ENCODE results near the gene TMEM51. TPM values are rescaled to one million over a fixed set of nuclear protein-coding genes. Genes with fewer than 3 reads are reported as not detected.
A peak's percentile ranks its signal among the peaks of the same experiment; 100 is the strongest.

TMEM51 gene
- total and polyA plus RNA-seq, 2 of the 13 experiments (the other 11 are each of a cell fraction or from before 2014, with no cell fraction given), result 12.2 to 22.3 TPM

- Histone ChIP-seq H3K4me3 (replicated peaks in 1 of 3; ENCODE audit: insufficient read depth in 1 of 3, low read depth in 2 of 3, low read length in 3 of 3) (no peak overlapping the region), H3K4me1 (ENCODE audit: insufficient read depth, low read length) (peaks cover 14% of the 10 kb centered on the region), H3K36me3 (replicated peaks in 1 of 2; ENCODE audit: control insufficient read depth in 1 of 2, insufficient read depth in 2 of 2, low read length in 2 of 2) (no peaks in the 10 kb centered on the region), H3K9ac (ENCODE audit: insufficient read depth, low read depth, low read length) (no peak overlapping the region), H3K27me3 (ENCODE audit: control insufficient read depth in 1 of 2, insufficient read depth in 2 of 2, low read length in 2 of 2) (peaks cover 0 to 7% of the 10 kb centered on the region in 2 experiments; a peak in 1 of 5 replicates), H3K27ac (ENCODE audit: extremely low read length, insufficient read depth, low read length) (no peak overlapping the region), H4K20me1 (ENCODE audit: insufficient read depth, low read length) (no peaks in the 10 kb centered on the region), H3K79me2 (ENCODE audit: insufficient read depth, low read length) (no peaks in the 10 kb centered on the region), H3K4me2 (ENCODE audit: low read depth, low read length) (no peak overlapping the region), H2AFZ (ENCODE audit: low read length) (no peak overlapping the region), H3K9me3 (ENCODE audit: low read length) (no peaks in the 10 kb centered on the region)
- ChIA-PET POLR2A (no interaction called here), CTCF (ENCODE audit: low intra/inter-chr PET ratio, low total read pairs) (no interaction called here)
- intact Hi-C loops (cut with micrococcal nuclease; ENCODE audit: unreplicated experiment), result no loop called here
- FAIRE-seq (no peak), DNase-seq (ENCODE audit: low spot score) (no peak), ATAC-seq (no peak)
- TF ChIP-seq ATF7 (IDR thresholded peaks at IDR 0.05) (peak; percentile 99), ATF7 (CRISPR knock-in tag; IDR thresholded peaks at IDR 0.05) (no peak), CREB1 (IDR thresholded peaks at IDR 0.05) (peak; percentile 94), CREB1 (CRISPR knock-in tag; IDR thresholded peaks at IDR 0.05) (no peak), MNT (IDR thresholded peaks at IDR 0.05) (no peak)
- no TSS peak for BruUV-seq (replicated peaks)
- WGBS (ENCODE audit: low lambda C conversion rate), result 41% methylated on average over 7 of the region's 7 CpGs
- in situ Hi-C loops (cut with HindIII; ENCODE audit: extremely low pct_ligation_motif_present, low pct_unique_long_range_greater_than_20kb), result no loop called here
These were observed 46.9 kb upstream of the TMEM51 start for GRCh38 chr1:15106608-15107007.

GRCh38 chr1:15107058-15107687 lies 46.4 kb upstream of the TMEM51 start:
- no peak overlapping the region for H3K4me3 ChIP-seq (replicated peaks in 1 of 3; ENCODE audit: insufficient read depth in 1 of 3, low read depth in 2 of 3, low read length in 3 of 3)
- ChIA-PET POLR2A (no interaction called here), CTCF (ENCODE audit: low intra/inter-chr PET ratio, low total read pairs) (no interaction called here)
- ATAC-seq, result no peak
- peaks cover 0 to 7% of the 10 kb centered on the region in 2 experiments; a peak in 1 of 5 replicates for H3K27me3 ChIP-seq (ENCODE audit: control insufficient read depth in 1 of 2, insufficient read depth in 2 of 2, low read length in 2 of 2)
- H3K4me2 ChIP-seq (ENCODE audit: low read depth, low read length), result no peak overlapping the region
- H4K20me1 ChIP-seq (ENCODE audit: insufficient read depth, low read length), result no peaks in the 10 kb centered on the region
- peaks cover 18% of the 10 kb centered on the region for H3K4me1 ChIP-seq (ENCODE audit: insufficient read depth, low read length)
- intact Hi-C loops (cut with micrococcal nuclease; ENCODE audit: unreplicated experiment) (no loop called here), in situ Hi-C loops (cut with HindIII; ENCODE audit: extremely low pct_ligation_motif_present, low pct_unique_long_range_greater_than_20kb) (no loop called here)
- no peaks in the 10 kb centered on the region for H3K36me3 ChIP-seq (replicated peaks in 1 of 2; ENCODE audit: control insufficient read depth in 1 of 2, insufficient read depth in 2 of 2, low read length in 2 of 2)
- BruUV-seq (replicated peaks), result no TSS peak
- TF ChIP-seq ZNF768 (CRISPR knock-in tag; IDR thresholded peaks at IDR 0.05), result peak; percentile 69; the same call in 1 of the 2 replicates
- TF ChIP-seq PRDM15 (CRISPR knock-in tag; IDR thresholded peaks at IDR 0.05), result peak; percentile 89
- no peak for TF ChIP-seq ZNF256 (CRISPR knock-in tag; conservative IDR thresholded peaks at IDR 0.05)
- no peak overlapping the region for H3K27ac ChIP-seq (ENCODE audit: extremely low read length, insufficient read depth, low read length)
- 10% methylated on average over 1 of the region's 1 CpG for WGBS (ENCODE audit: low lambda C conversion rate)
- no peak overlapping the region for H3K9ac ChIP-seq (ENCODE audit: insufficient read depth, low read depth, low read length)
- no peaks in the 10 kb centered on the region for H3K9me3 ChIP-seq (ENCODE audit: low read length)
- FAIRE-seq, result no peak
- H3K79me2 ChIP-seq (ENCODE audit: insufficient read depth, low read length), result no peaks in the 10 kb centered on the region
- H2AFZ ChIP-seq (ENCODE audit: low read length), result no peak overlapping the region
- DNase-seq (ENCODE audit: low spot score), result no peak
